Ureter (tissue), 1 donor: ENCODE data around the gene NSUN2. TPM values are rescaled to one million over a fixed set of nuclear protein-coding genes. Genes with fewer than 3 reads are reported as not detected.

Experiments
- DNase-seq: peaks from one replicate; pipeline ENCODE4 v3.0.0-alpha.2; 2020; ENCODE audit warnings: low spot score
- total RNA-seq: library from RNA; stranded (reverse); gene quantifications from one replicate; pipeline ENCODE4 v1.2.4, GENCODE V29; 2023
- donor health status: DM: yes; HTN: yes; CAD: no.

The NSUN2 gene
- total RNA-seq, 1 donor from 2014 or later = 76.1 TPM

- DNase-seq = no peak
These were observed 74.9 kb downstream of the NSUN2 start for GRCh38 chr5:6557807-6558575.

- no peak for DNase-seq
These were observed 76.1 kb downstream of the NSUN2 start for GRCh38 chr5:6556802-6557102.

- no peak for DNase-seq
These were observed 76.6 kb downstream of the NSUN2 start for GRCh38 chr5:6556089-6556801.

- no peak for DNase-seq
These were observed 78.0 kb downstream of the NSUN2 start for GRCh38 chr5:6554812-6555211.

GRCh38 chr5:6553972-6554371 lies 78.9 kb downstream of the NSUN2 start:
- DNase-seq = no peak

GRCh38 chr5:6552612-6553011 lies 80.2 kb downstream of the NSUN2 start:
- no peak for DNase-seq

GRCh38 chr5:6551955-6552313 lies 80.9 kb downstream of the NSUN2 start:
- no peak for DNase-seq

- no peak for DNase-seq
These were observed 81.4 kb downstream of the NSUN2 start for GRCh38 chr5:6551287-6551954.

GRCh38 chr5:6550628-6551027 lies 82.2 kb downstream of the NSUN2 start:
- DNase-seq = no peak

Other genes with a start within 250 kb of the NSUN2 start
- 0.49 TPM for gene UBE2QL1, start 184.2 kb downstream of the NSUN2 start, total RNA-seq
- 6.6 TPM for gene SRD5A1, start 396 bp upstream of the NSUN2 start, total RNA-seq
- gene TENT4A, start 80.4 kb upstream of the NSUN2 start, total RNA-seq = 28.9 TPM